ENCODE data around the gene TTC39B. TPM values are rescaled to one million over a fixed set of nuclear protein-coding genes. Genes with fewer than 3 reads are reported as not detected.

Gene TTC39B
- total RNA-seq, 2 donors from 2014 or later, result 2.0 to 2.3 TPM

GRCh38 chr9:15349892-15350761 lies 43.1 kb upstream of the TTC39B start:
- Histone ChIP-seq H3K27me3 (no peaks in the 10 kb centered on the region), H3K27ac (no peak overlapping the region), H3K4me3 (no peak overlapping the region), H3K9me3 (no peaks in the 10 kb centered on the region), H3K4me1 (no peaks in the 10 kb centered on the region), H3K36me3 (no peaks in the 10 kb centered on the region)
- no peak for DNase-seq (ENCODE audit: low spot score)
- no peak for TF ChIP-seq CTCF (IDR thresholded peaks at IDR 0.05)

- Histone ChIP-seq H3K4me3 (no peak overlapping the region), H3K27me3 (no peaks in the 10 kb centered on the region), H3K27ac (no peak overlapping the region), H3K9me3 (no peaks in the 10 kb centered on the region), H3K4me1 (no peaks in the 10 kb centered on the region), H3K36me3 (no peaks in the 10 kb centered on the region)
- TF ChIP-seq CTCF (IDR thresholded peaks at IDR 0.05), result no peak
- no peak for DNase-seq (ENCODE audit: low spot score)
Observed at GRCh38 chr9:15346837-15347236, 39.8 kb upstream of the TTC39B start.

GRCh38 chr9:15344191-15344590 lies 37.2 kb upstream of the TTC39B start:
- Histone ChIP-seq H3K27ac (no peak overlapping the region), H3K4me3 (no peak overlapping the region), H3K36me3 (no peaks in the 10 kb centered on the region), H3K4me1 (no peaks in the 10 kb centered on the region), H3K9me3 (no peaks in the 10 kb centered on the region), H3K27me3 (no peaks in the 10 kb centered on the region)
- DNase-seq (ENCODE audit: low spot score), result no peak
- no peak for TF ChIP-seq CTCF (IDR thresholded peaks at IDR 0.05)

- no peaks in the 10 kb centered on the region for H3K4me1 ChIP-seq
- no peaks in the 10 kb centered on the region for H3K36me3 ChIP-seq
- no peak overlapping the region for H3K27ac ChIP-seq
- H3K4me3 ChIP-seq, result no peak overlapping the region
- DNase-seq (ENCODE audit: low spot score), result no peak
- no peaks in the 10 kb centered on the region for H3K9me3 ChIP-seq
- TF ChIP-seq CTCF (IDR thresholded peaks at IDR 0.05), result no peak
- H3K27me3 ChIP-seq, result no peaks in the 10 kb centered on the region
Observed at GRCh38 chr9:15333376-15333881, 26.4 kb upstream of the TTC39B start.

- Histone ChIP-seq H3K36me3 (no peaks in the 10 kb centered on the region), H3K4me1 (no peaks in the 10 kb centered on the region), H3K27ac (no peak overlapping the region), H3K9me3 (no peaks in the 10 kb centered on the region), H3K27me3 (no peaks in the 10 kb centered on the region), H3K4me3 (no peak overlapping the region)
- no peak for TF ChIP-seq CTCF (IDR thresholded peaks at IDR 0.05)
- DNase-seq (ENCODE audit: low spot score), result no peak
Observed at GRCh38 chr9:15332939-15333338, 25.9 kb upstream of the TTC39B start.
